ENCODE measurements around the gene PLCH1. TPM values are rescaled to one million over a fixed set of nuclear protein-coding genes. Genes with fewer than 3 reads are reported as not detected.

The PLCH1 gene
- total RNA-seq, 1 experiment from 2014 or later: 0.12 TPM

- Mint-ChIP-seq H3K36me3 (ENCODE audit: insufficient read depth, unreplicated experiment) (no peaks in the 10 kb centered on the region), H3K27me3 (ENCODE audit: insufficient read depth, unreplicated experiment) (no peaks in the 10 kb centered on the region), H3K27ac (ENCODE audit: low read depth, unreplicated experiment) (no peak overlapping the region), H3K9me3 (ENCODE audit: unreplicated experiment) (no peaks in the 10 kb centered on the region), H3K4me1 (ENCODE audit: insufficient read depth, unreplicated experiment) (peaks cover 14% of the 10 kb centered on the region), H3K4me3 (ENCODE audit: unreplicated experiment) (no peak overlapping the region)
- CTCF ChIA-PET: no interaction called here
- BruUV-seq (replicated peaks): no TSS peak
- no peak for TF ChIP-seq CTCF (IDR thresholded peaks at IDR 0.05; ENCODE audit: unreplicated experiment)
- POLR2A ChIA-PET: interaction anchor here (0.7 to 0.9 kb wide), 2 partner anchors 10 to 16 kb away, joined by 3 read pairs; no protein-coding TSS in a partner anchor
- no peak for DNase-seq (ENCODE audit: unreplicated experiment)
- intact Hi-C loops (cut with micrococcal nuclease): no loop called here
These were observed 356.5 kb downstream of the PLCH1 start for GRCh38 chr3:155388417-155388816.

GRCh38 chr3:155387571-155387970 is 357.3 kb downstream of the PLCH1 start:
- TF ChIP-seq CTCF (IDR thresholded peaks at IDR 0.05; ENCODE audit: unreplicated experiment): no peak
- H3K27ac Mint-ChIP-seq (ENCODE audit: low read depth, unreplicated experiment): no peak overlapping the region
- POLR2A ChIA-PET: interaction anchor here (0.6 kb wide), 1 partner anchor 419 kb away, joined by 3 read pairs; the partner anchor contains the start of gene C3orf33
- intact Hi-C loops (cut with micrococcal nuclease): no loop called here
- CTCF ChIA-PET: interaction anchor here (0.9 kb wide), 1 partner anchor 35 kb away, joined by 3 read pairs; no protein-coding TSS in a partner anchor
- no peak for DNase-seq (ENCODE audit: unreplicated experiment)
- H3K27me3 Mint-ChIP-seq (ENCODE audit: insufficient read depth, unreplicated experiment): no peaks in the 10 kb centered on the region
- no TSS peak for BruUV-seq (replicated peaks)
- no peak overlapping the region for H3K4me3 Mint-ChIP-seq (ENCODE audit: unreplicated experiment)
- H3K4me1 Mint-ChIP-seq (ENCODE audit: insufficient read depth, unreplicated experiment): peaks cover 14% of the 10 kb centered on the region
- H3K36me3 Mint-ChIP-seq (ENCODE audit: insufficient read depth, unreplicated experiment): no peaks in the 10 kb centered on the region
- no peaks in the 10 kb centered on the region for H3K9me3 Mint-ChIP-seq (ENCODE audit: unreplicated experiment)

GRCh38 chr3:155386919-155387318 is 358.0 kb downstream of the PLCH1 start:
- intact Hi-C loops (cut with micrococcal nuclease): no loop called here
- CTCF ChIA-PET: interaction anchor here (0.9 to 1.3 kb wide), 2 partner anchors 34 to 315 kb away, joined by 3 to 11 read pairs; no protein-coding TSS in a partner anchor

More at GRCh38 chr3:155386919-155387318, 358.0 kb downstream of the PLCH1 start:
- H3K36me3 Mint-ChIP-seq (ENCODE audit: insufficient read depth, unreplicated experiment): no peaks in the 10 kb centered on the region
- H3K27ac Mint-ChIP-seq (ENCODE audit: low read depth, unreplicated experiment): no peak overlapping the region
- H3K27me3 Mint-ChIP-seq (ENCODE audit: insufficient read depth, unreplicated experiment): no peaks in the 10 kb centered on the region
- no peak overlapping the region for H3K4me3 Mint-ChIP-seq (ENCODE audit: unreplicated experiment)
- no peaks in the 10 kb centered on the region for H3K9me3 Mint-ChIP-seq (ENCODE audit: unreplicated experiment)
- no TSS peak for BruUV-seq (replicated peaks)
- H3K4me1 Mint-ChIP-seq (ENCODE audit: insufficient read depth, unreplicated experiment): peaks cover 9% of the 10 kb centered on the region
- POLR2A ChIA-PET: interaction anchor here (0.6 to 0.7 kb wide), 2 partner anchors 419 to 425 kb away, joined by 3 read pairs; partner anchors contain the start of gene C3orf33
- DNase-seq (ENCODE audit: unreplicated experiment): no peak
- TF ChIP-seq CTCF (IDR thresholded peaks at IDR 0.05; ENCODE audit: unreplicated experiment): no peak
